K562 (cell line): ENCODE measurements around the gene NONO. TPM values are rescaled to one million over a fixed set of nuclear protein-coding genes. Genes with fewer than 3 reads are reported as not detected.
A peak's percentile ranks its signal among the peaks of the same experiment; 100 is the strongest.

Experiments
- ATAC-seq: fragments of 200-7000 bp; cut with Tn5 transposase; 3 replicates; pipeline ENCODE4 v1.9.1; 2020; ENCODE audit warnings: moderate library complexity
- BruUV-seq: library from RNA; stranded (reverse); fragments of 400-500 nt; replicated peaks from 2 replicates; lab custom pipeline; 2021; lab: Mats Ljungman, UMichigan
- CTCF ChIA-PET: fragments of 300-600 bp; formaldehyde crosslinking; extraction: SDS; loops from one replicate; lab custom pipeline; 2021; ENCODE audit warnings: low intra/inter-chr PET ratio; lab: Yijun Ruan, JAX
- POLR2A ChIA-PET: fragments of 300-600, 350-650 bp; sonication (Branson Sonifier 250); formaldehyde crosslinking; extraction: SDS; loops from one replicate; lab custom pipeline; 2021; ENCODE audit warnings: antibody characterized with exemption, inconsistent platforms; lab: Yijun Ruan, JAX
- DNase-seq, 4 experiments: peaks; one replicate each; pipeline versions ENCODE4 v3.0.0 to v3.0.0-alpha.2; 2011 to 2018; ENCODE audit warnings: low spot score in 3 of 4, mixed read lengths in 3 of 4; ENCODE audit errors: extremely low read depth in 1 of 4
- FAIRE-seq: peaks from 2 replicates; lab custom pipeline; 2011; peaks lifted over from hg19 to GRCh38; lab: Jason Lieb, UNC
- H2AFZ ChIP-seq: 2 replicates; pipeline ENCODE4 v1.6.0; 2011; ENCODE audit warnings: low read depth, low read length, control low read depth, inconsistent platforms
- H3K27ac ChIP-seq: fragments of 200-600 bp; 3 replicates; pipeline ENCODE4 v1.8.0; 2011; ENCODE audit warnings: low read depth, mild to moderate bottlenecking, control low read depth, inconsistent platforms, low read length, moderate library complexity, mixed read lengths; ENCODE audit errors: extremely low read depth
- H3K27me3 ChIP-seq, 2 experiments: fragments of 300-600 bp in 1 of 2; 2 replicates in 1 of 2; 3 replicates in 1 of 2; pipeline versions ENCODE4 v1.6.0 to v1.8.0; 2011; ENCODE audit warnings: inconsistent platforms in 2 of 2, low read length in 2 of 2, mild to moderate bottlenecking in 1 of 2, mixed read lengths in 1 of 2, moderate library complexity in 1 of 2; ENCODE audit not compliant: control insufficient read depth in 2 of 2, insufficient read depth in 2 of 2
- H3K36me3 ChIP-seq: fragments of 300-600 bp; 3 replicates; pipeline ENCODE4 v1.8.0; 2011; ENCODE audit warnings: mild to moderate bottlenecking, low read length, inconsistent platforms; ENCODE audit not compliant: control insufficient read depth, insufficient read depth
- H3K4me1 ChIP-seq, 2 experiments: fragments of 200-600 bp in 1 of 2; replicated peaks in 1 of 2; 2 replicates in 1 of 2; 3 replicates in 1 of 2; pipeline versions ENCODE4 v1.5.1 to v1.8.0; 2011; ENCODE audit warnings: inconsistent platforms in 2 of 2, low read length in 2 of 2, mild to moderate bottlenecking in 1 of 2, mixed read lengths in 1 of 2, moderate library complexity in 1 of 2; ENCODE audit not compliant: control insufficient read depth in 2 of 2, insufficient read depth in 2 of 2
- H3K4me2 ChIP-seq: 2 replicates; pipeline ENCODE4 v1.6.1; 2011; ENCODE audit warnings: low read length, control low read depth, inconsistent platforms, mixed read lengths; ENCODE audit not compliant: insufficient read depth
- H3K4me3 ChIP-seq: fragments of 200-600 bp; sonication (generic), shearing (Covaris generic); 2 replicates; pipeline ENCODE4 v1.5.1; 2016; ENCODE audit warnings: control low read depth, inconsistent platforms
- H3K79me2 ChIP-seq: fragments of 200-600 bp; 3 replicates; pipeline ENCODE4 v1.8.0; 2011; ENCODE audit warnings: low read length, inconsistent platforms; ENCODE audit not compliant: control insufficient read depth, insufficient read depth
- H3K9ac ChIP-seq, 2 experiments: 2 replicates each; pipeline versions ENCODE4 v1.6.0 to v1.6.1; 2011; ENCODE audit warnings: low read depth in 2 of 2, low read length in 2 of 2, control low read depth in 1 of 2, inconsistent platforms in 1 of 2, mild to moderate bottlenecking in 1 of 2, mixed read lengths in 1 of 2; ENCODE audit not compliant: insufficient read depth in 1 of 2
- H3K9me1 ChIP-seq: one replicate; pipeline ENCODE4 v1.6.0; 2011; ENCODE audit warnings: inconsistent platforms, mild to moderate bottlenecking, low read length, moderate library complexity; ENCODE audit not compliant: control insufficient read depth, insufficient read depth
- H3K9me3 ChIP-seq: replicated peaks from 2 replicates; pipeline ENCODE4 v1.5.1; 2011; ENCODE audit warnings: low read depth, low read length, inconsistent platforms; ENCODE audit not compliant: control insufficient read depth, insufficient read depth
- H4K20me1 ChIP-seq: replicated peaks from 2 replicates; pipeline ENCODE4 v1.6.1; 2011; ENCODE audit warnings: low read length, inconsistent platforms, mixed read lengths; ENCODE audit not compliant: control insufficient read depth, insufficient read depth
- ARID4B ChIP-seq: sonication (generic); formaldehyde crosslinking; IDR thresholded peaks from 2 replicates; pipeline ENCODE4 v1.8.0; 2022; ENCODE audit warnings: mild to moderate bottlenecking, missing genetic modification reagents
- ATF3 ChIP-seq, 2 experiments: fragments of 450-650 bp in 1 of 2; sonication (generic) in 1 of 2; formaldehyde crosslinking in 1 of 2; IDR thresholded peaks in 1 of 2; conservative IDR thresholded peaks in 1 of 2; 2 replicates each; pipeline versions ENCODE4 v1.6.1 to v1.8.1; 2016 to 2023; ENCODE audit warnings: mild to moderate bottlenecking in 2 of 2, moderate library complexity in 2 of 2, inconsistent platforms in 1 of 2, missing genetic modification reagents in 1 of 2
- HINFP ChIP-seq: fragments of 450-650 bp; conservative IDR thresholded peaks from 2 replicates; pipeline ENCODE4 v1.6.1; 2016; ENCODE audit warnings: missing genetic modification characterization, low read depth, mild to moderate bottlenecking, control low read depth, missing compliant biosample characterization
- JUND ChIP-seq, 2 experiments: IDR thresholded peaks; 2 replicates in 1 of 2; 3 replicates in 1 of 2; pipeline ENCODE4 v1.6.1; 2011; ENCODE audit warnings: borderline replicate concordance in 2 of 2, low read depth in 2 of 2, low read length in 2 of 2, improper control_type of control experiment in 1 of 2, missing biosample characterization in 1 of 2, missing genetic modification characterization in 1 of 2, missing genetic modification reagents in 1 of 2
- MYNN ChIP-seq, 2 experiments: sonication (generic); formaldehyde crosslinking in 1 of 2; IDR thresholded peaks; 2 replicates each; pipeline versions ENCODE4 v1.5.0 to v1.6.1; 2016 to 2020; ENCODE audit warnings: antibody characterized with exemption in 1 of 2, missing genetic modification reagents in 1 of 2
- PHF20 ChIP-seq: fragments of 450-650 bp; IDR thresholded peaks from 2 replicates; pipeline ENCODE4 v1.6.1; 2018; ENCODE audit not compliant: partially characterized antibody
- SREBF2 ChIP-seq: sonication (generic); formaldehyde crosslinking; IDR thresholded peaks from 2 replicates; pipeline ENCODE4 v1.4.0; 2020; ENCODE audit warnings: mild to moderate bottlenecking, missing genetic modification reagents
- ZNF561 ChIP-seq: fragments of 450-650 bp; formaldehyde crosslinking; conservative IDR thresholded peaks from 2 replicates; pipeline ENCODE4 v1.4.0; 2020; ENCODE audit warnings: mild to moderate bottlenecking, moderate library complexity
- WGBS: fragments of 100-300 bp; shearing (Covaris generic); methylation state at CpG from one replicate; pipeline ENCODE4 v1.1.6; 2016; ENCODE audit warnings: low coverage, mixed read lengths; ENCODE audit not compliant: insufficient coverage; ENCODE audit errors: missing lambda C conversion rate; 5-methylcytosine and 5-hydroxymethylcytosine counted together
- in situ Hi-C: fragments of 300-500 bp; cut with MboI; formaldehyde crosslinking; loops from 4 replicates; pipeline ENCODE4 v1.15.0; 2018; ENCODE audit warnings: inconsistent platforms, mixed read lengths
- intact Hi-C: fragments of 100-400 bp; cut with micrococcal nuclease; formaldehyde crosslinking; loops from 2 replicates; pipeline ENCODE4 v1.14.2; 2022
- polyA plus RNA-seq, 8 experiments: library from polyadenylated mRNA; depleted of rRNA in 4 of 8; stranded (reverse) in 5 of 8; unstranded in 3 of 8; fragments of >200 nt; fragmentation: Nextera tagmentation in 2 of 8; fragmentation: Illumina TruSeq in 1 of 8; extraction: Ambion mirVana in 2 of 8; extraction: Trizol in 1 of 8; gene quantifications; 2 replicates each; pipeline versions ENCODE4 v1.2.1 to v1.2.3, GENCODE V29; 2011 to 2014; ENCODE audit warnings: inconsistent platforms in 1 of 8, missing spikeins in 1 of 8
- total RNA-seq, 7 experiments: library from RNA; depleted of rRNA in 6 of 7; stranded (reverse); fragments of >200 nt in 6 of 7; fragmentation: Illumina TruSeq in 2 of 7; extraction: Trizol in 2 of 7; gene quantifications; 2 replicates each; pipeline versions ENCODE4 v1.2.1 to v1.2.3, GENCODE V29; 2011 to 2021; ENCODE audit warnings: low replicate concordance in 1 of 7

NONO gene
- total and polyA plus RNA-seq, 9 of the 15 experiments (the other 6 are each of a cell fraction or from before 2014, with no cell fraction given), result 333 to 651 (median 451) TPM

- Histone ChIP-seq H3K4me3 (no peak overlapping the region), H3K36me3 (no peaks in the 10 kb centered on the region), H3K9me1 (no peaks in the 10 kb centered on the region), H2AFZ (no peak overlapping the region), H3K27me3 (no peaks in the 10 kb centered on the region), H4K20me1 (no peaks in the 10 kb centered on the region), H3K4me1 (no peaks in the 10 kb centered on the region), H3K9me3 (no peaks in the 10 kb centered on the region), H3K4me2 (no peak overlapping the region), H3K9ac (no peak overlapping the region), H3K79me2 (no peaks in the 10 kb centered on the region), H3K27ac (no peak overlapping the region)
- in situ Hi-C loops (no loop called here), intact Hi-C loops (no loop called here)
- no TSS peak for BruUV-seq
- ChIA-PET POLR2A (no interaction called here), CTCF (no interaction called here)
- DNase-seq, result no peak
- FAIRE-seq, result no peak
- TF ChIP-seq ZNF561 (CRISPR knock-in tag) (no peak), MYNN (IDR thresholded peaks at IDR 0.05) (no peak), MYNN (CRISPR knock-in tag; IDR thresholded peaks at IDR 0.05) (no peak), SREBF2 (no peak), ATF3 (IDR thresholded peaks at IDR 0.05) (0 out of 2 replicates have a peak, but pooled peaks have one; percentile 20), ATF3 (CRISPR knock-in tag; conservative IDR thresholded peaks at IDR 0.05) (no peak), HINFP (tag) (no peak), ARID4B (CRISPR knock-in tag) (no peak), PHF20 (no peak), JUND (IDR thresholded peaks at IDR 0.05; ENCODE audit: borderline replicate concordance, low read depth, low read length) (peak; percentile 15; the same call in 1 of the 2 replicates), JUND (tag; IDR thresholded peaks at IDR 0.05; ENCODE audit: borderline replicate concordance, low read depth, low read length) (no peak)
- WGBS, result 62% methylated on average over 4 of the region's 7 CpGs
- ATAC-seq, result no peak; the same call in 1 of the 3 replicates
Measured at GRCh38 chrX:71315917-71316316, 32.5 kb downstream of the NONO start.
